Colon (tissue), 2 donors: ENCODE results near the gene RAD51.

Experiments
- FAIRE-seq: peaks from 2 replicates; lab custom pipeline; 2012; peaks lifted over from hg19 to GRCh38; lab: Jason Lieb, UNC
- donor health status: control.
- donor health status: control.

Gene RAD51

GRCh38 chr15:40763801-40764628 lies 69.0 kb downstream of the RAD51 start, which contains the start of gene GCHFR:
Gene GCHFR, plus strand, starts transcription at chr15:40764068. Its CDS starts 113 bp downstream, at chr15:40764181.
- no peak for FAIRE-seq

- no peak for FAIRE-seq
Measured at GRCh38 chr15:40764629-40765103, 69.7 kb downstream of the RAD51 start.

- no peak for FAIRE-seq
Measured at GRCh38 chr15:40766194-40766815, 71.3 kb downstream of the RAD51 start.

- no peak for FAIRE-seq
Measured at GRCh38 chr15:40766906-40767837, 72.2 kb downstream of the RAD51 start.

- FAIRE-seq: no peak
Measured at GRCh38 chr15:40767838-40768500, 73.0 kb downstream of the RAD51 start.

- FAIRE-seq: no peak
Measured at GRCh38 chr15:40768521-40769273, 73.7 kb downstream of the RAD51 start.

GRCh38 chr15:40769274-40770146 lies 74.5 kb downstream of the RAD51 start, which contains the start of gene C15orf62:
Gene C15orf62, plus strand, starts transcription at chr15:40769980. Its CDS starts 516 bp downstream, at chr15:40770496.
- no peak for FAIRE-seq

- FAIRE-seq: no peak
Measured at GRCh38 chr15:40770147-40770721, 75.3 kb downstream of the RAD51 start.

GRCh38 chr15:40771242-40771641 lies 76.3 kb downstream of the RAD51 start:
- FAIRE-seq: no peak

GRCh38 chr15:40772014-40772413 lies 77.0 kb downstream of the RAD51 start:
- no peak for FAIRE-seq

GRCh38 chr15:40773496-40773895 lies 78.5 kb downstream of the RAD51 start:
- FAIRE-seq: no peak

GRCh38 chr15:40773902-40774301 lies 78.9 kb downstream of the RAD51 start:
- FAIRE-seq: no peak

GRCh38 chr15:40775007-40775406 lies 80.0 kb downstream of the RAD51 start:
- no peak for FAIRE-seq

- FAIRE-seq: no peak
Measured at GRCh38 chr15:40775740-40776536, 81.0 kb downstream of the RAD51 start.

GRCh38 chr15:40776537-40777141 lies 81.7 kb downstream of the RAD51 start:
- FAIRE-seq: no peak
